Thoracic aorta (tissue), 2 donors: ENCODE measurements around the gene TFF3. TPM values are rescaled to one million over a fixed set of nuclear protein-coding genes. Genes with fewer than 3 reads are reported as not detected.

Experiments used
- ATAC-seq: fragments of 150-250 bp; one replicate; pipeline ENCODE4 v1.8.0; 2017; ENCODE audit warnings: low read depth; ENCODE audit not compliant: insufficient number of reproducible peaks, low FRiP score
- DNase-seq: peaks from one replicate; pipeline ENCODE4 v3.0.0-alpha.2; 2020; ENCODE audit warnings: low spot score
- H3K27ac ChIP-seq, 2 donors: fragments of 200-600 bp; sonication (generic); 1 replicate in 1 of 2; 2 replicates in 1 of 2; pipeline ENCODE4 v1.5.1; 2016; ENCODE audit warnings: mild to moderate bottlenecking in 2 of 2, moderate library complexity in 2 of 2
- H3K27me3 ChIP-seq: fragments of 200-600 bp; sonication (generic); replicated peaks from 2 replicates; pipeline ENCODE4 v1.6.0; 2016; ENCODE audit warnings: mild to moderate bottlenecking; ENCODE audit not compliant: insufficient read depth
- H3K36me3 ChIP-seq: fragments of 200-600 bp; sonication (generic); one replicate; pipeline ENCODE4 v1.5.1; 2016
- H3K4me1 ChIP-seq, 2 donors: fragments of 200-600 bp; sonication (generic); 1 replicate in 1 of 2; 2 replicates in 1 of 2; pipeline versions ENCODE4 v1.5.1 to v1.6.0; 2016; ENCODE audit warnings: low read depth in 2 of 2, mild to moderate bottlenecking in 1 of 2; ENCODE audit not compliant: control insufficient read depth in 1 of 2
- H3K4me3 ChIP-seq: fragments of 200-600 bp; sonication (generic); 2 replicates; pipeline ENCODE4 v1.5.1; 2016; ENCODE audit warnings: mild to moderate bottlenecking
- H3K9me3 ChIP-seq: fragments of 200-600 bp; sonication (generic); 2 replicates; pipeline ENCODE4 v1.5.1; 2016
- total RNA-seq, 2 donors: library from RNA; depleted of rRNA; stranded (reverse); fragments of >200 nt; gene quantifications; one replicate each; pipeline versions ENCODE4 v1.1.0 to v1.2.3, GENCODE V29; 2016
- TF ChIP-seq, protein P1 (sequence below): fragments of 200-600 bp; sonication (generic); IDR thresholded peaks from one replicate; pipeline ENCODE4 v1.5.1; 2019; ENCODE audit warnings: antibody characterized with exemption

Gene TFF3
- total RNA-seq, 2 donors from 2014 or later, result 3.2 TPM; not detected in 1

- no peak for ATAC-seq
- Histone ChIP-seq H3K4me3 (no peak overlapping the region), H3K36me3 (no peaks in the 10 kb centered on the region)
These were observed 28.3 kb upstream of the TFF3 start for GRCh38 chr21:42343556-42343955.

DNA sequence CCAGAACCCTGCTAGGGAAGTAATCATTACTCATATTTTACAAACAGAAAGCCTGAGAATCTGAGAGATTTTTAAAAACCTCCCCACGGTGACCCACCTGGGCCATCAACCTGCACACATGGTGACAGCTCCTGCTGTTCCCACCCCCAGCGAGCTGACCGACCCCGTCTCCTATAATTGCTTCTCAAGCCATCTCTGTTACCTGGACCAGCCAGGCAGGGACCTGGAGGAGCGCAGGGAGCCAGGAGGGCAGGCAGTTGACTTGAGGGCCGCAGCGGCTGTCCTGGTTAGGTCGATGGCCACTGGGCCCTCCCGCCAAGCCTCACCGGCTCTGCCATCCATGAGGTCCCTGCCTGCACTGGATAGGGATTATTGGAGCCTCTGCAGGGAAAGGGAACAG is 27.9 kb upstream of the TFF3 start:
- Histone ChIP-seq H3K4me1 (no peaks in the 10 kb centered on the region), H3K9me3 (no peaks in the 10 kb centered on the region), H3K27ac (no peak overlapping the region), H3K27me3 (no peaks in the 10 kb centered on the region), H3K36me3 (no peaks in the 10 kb centered on the region), H3K4me3 (no peak overlapping the region)
- ATAC-seq (no peak), DNase-seq (no peak)
- TF ChIP-seq, protein P1, sequence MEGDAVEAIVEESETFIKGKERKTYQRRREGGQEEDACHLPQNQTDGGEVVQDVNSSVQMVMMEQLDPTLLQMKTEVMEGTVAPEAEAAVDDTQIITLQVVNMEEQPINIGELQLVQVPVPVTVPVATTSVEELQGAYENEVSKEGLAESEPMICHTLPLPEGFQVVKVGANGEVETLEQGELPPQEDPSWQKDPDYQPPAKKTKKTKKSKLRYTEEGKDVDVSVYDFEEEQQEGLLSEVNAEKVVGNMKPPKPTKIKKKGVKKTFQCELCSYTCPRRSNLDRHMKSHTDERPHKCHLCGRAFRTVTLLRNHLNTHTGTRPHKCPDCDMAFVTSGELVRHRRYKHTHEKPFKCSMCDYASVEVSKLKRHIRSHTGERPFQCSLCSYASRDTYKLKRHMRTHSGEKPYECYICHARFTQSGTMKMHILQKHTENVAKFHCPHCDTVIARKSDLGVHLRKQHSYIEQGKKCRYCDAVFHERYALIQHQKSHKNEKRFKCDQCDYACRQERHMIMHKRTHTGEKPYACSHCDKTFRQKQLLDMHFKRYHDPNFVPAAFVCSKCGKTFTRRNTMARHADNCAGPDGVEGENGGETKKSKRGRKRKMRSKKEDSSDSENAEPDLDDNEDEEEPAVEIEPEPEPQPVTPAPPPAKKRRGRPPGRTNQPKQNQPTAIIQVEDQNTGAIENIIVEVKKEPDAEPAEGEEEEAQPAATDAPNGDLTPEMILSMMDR, result no peak

More at GRCh38 chr21:42343556-42343955, 28.3 kb upstream of the TFF3 start:
- no peaks in the 10 kb centered on the region for H3K9me3 ChIP-seq
- H3K4me1 ChIP-seq, result no peaks in the 10 kb centered on the region
- no peak overlapping the region for H3K27ac ChIP-seq
- no peaks in the 10 kb centered on the region for H3K27me3 ChIP-seq
- DNase-seq, result no peak
- TF ChIP-seq, protein P1, result no peak

DNA sequence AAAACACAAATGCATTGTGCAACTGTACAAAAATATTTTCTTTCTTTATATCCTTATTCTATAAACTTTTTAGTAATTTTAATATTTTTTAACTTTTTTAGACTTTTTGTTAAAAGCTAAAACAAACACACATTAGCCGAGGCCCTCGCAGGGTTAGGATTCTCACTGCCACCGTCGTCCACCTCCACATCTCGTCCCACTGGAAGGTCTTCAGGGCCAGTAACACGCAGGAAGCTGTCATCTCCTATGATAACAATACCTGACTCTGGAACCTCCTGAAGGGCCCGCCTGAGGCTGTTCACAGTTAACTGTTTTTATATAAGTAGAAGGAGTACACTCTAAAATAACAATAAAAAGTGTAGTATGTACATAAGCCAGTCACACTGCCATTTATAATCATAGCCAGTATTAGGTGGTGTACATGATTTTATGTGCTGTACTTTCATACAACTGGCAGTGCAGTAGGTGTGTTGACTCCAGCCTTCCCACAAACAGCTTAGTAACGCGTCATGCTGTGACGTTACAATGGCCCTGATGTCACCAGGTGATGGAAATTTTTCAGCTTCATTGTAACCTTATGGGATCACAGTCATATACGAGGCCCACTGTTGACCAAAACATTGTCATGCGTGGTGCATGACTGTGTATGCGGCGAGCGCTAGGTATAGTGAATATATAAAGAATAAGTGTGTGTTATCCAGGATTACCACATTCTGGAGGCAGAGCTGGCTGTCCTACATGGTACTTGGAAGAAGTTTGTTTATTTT is 26.8 kb upstream of the TFF3 start:
- no peak overlapping the region for H3K4me3 ChIP-seq
- no peaks in the 10 kb centered on the region for H3K4me1 ChIP-seq
- H3K27ac ChIP-seq, result no peak overlapping the region
- ATAC-seq (no peak), DNase-seq (no peak)
- no peaks in the 10 kb centered on the region for H3K9me3 ChIP-seq
- no peaks in the 10 kb centered on the region for H3K36me3 ChIP-seq
- H3K27me3 ChIP-seq, result no peaks in the 10 kb centered on the region
- TF ChIP-seq, protein P1, result no peak

DNA sequence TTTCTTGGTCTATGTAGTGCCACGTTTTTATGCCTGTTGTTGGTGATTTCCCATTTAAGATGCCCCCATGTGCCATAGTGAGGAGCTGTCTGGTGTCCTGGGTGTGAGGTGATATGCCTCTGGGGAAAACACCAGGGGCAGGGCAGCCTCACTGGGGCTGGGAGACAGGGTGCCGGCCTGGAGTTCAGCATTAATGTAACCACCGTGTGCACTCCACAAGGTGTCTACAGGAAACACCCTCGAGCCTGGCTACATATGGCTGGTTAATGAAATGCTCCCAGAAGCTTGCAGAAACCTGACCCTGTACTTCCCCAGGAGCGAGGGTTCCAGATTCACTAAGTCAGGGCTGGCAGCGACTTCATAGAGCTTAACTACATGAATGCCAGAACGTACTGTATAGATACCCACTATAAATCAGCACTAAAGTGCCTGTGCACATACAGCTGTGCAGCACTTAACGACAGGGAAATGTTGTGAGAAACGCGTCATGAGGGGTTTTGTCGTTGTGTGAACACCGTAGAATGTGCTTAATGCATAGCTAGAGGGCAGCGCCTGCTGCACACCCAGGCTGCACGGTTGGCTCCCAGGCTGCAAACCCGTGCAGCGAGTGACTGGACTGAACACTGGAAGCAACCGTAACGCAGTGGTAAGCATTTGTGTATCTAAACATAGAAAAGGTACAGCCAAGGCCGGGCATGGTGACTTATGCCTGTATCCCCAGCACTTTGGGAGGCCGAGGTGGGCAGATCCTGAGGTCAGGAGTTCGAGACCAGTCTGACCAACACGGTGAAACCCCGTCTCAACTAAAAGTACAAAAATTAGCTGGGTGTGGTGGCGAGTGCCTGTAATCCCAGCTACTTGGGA is 25.2 kb upstream of the TFF3 start:
- Histone ChIP-seq H3K9me3 (no peaks in the 10 kb centered on the region), H3K27me3 (no peaks in the 10 kb centered on the region), H3K4me3 (no peak overlapping the region), H3K27ac (no peak overlapping the region), H3K36me3 (no peaks in the 10 kb centered on the region), H3K4me1 (no peaks in the 10 kb centered on the region)
- TF ChIP-seq, protein P1, result no peak
- DNase-seq (no peak), ATAC-seq (no peak)
